ENCODE results near the gene PCBD1.

PCBD1 gene

GRCh38 chr10:70858759-70859158 is 29.6 kb downstream of the PCBD1 start:
- H3K27ac ChIP-seq: no peak overlapping the region
- TF ChIP-seq ZFX (IDR thresholded peaks at IDR 0.05; ENCODE audit: borderline replicate concordance): no peak
- TF ChIP-seq CTCF (IDR thresholded peaks at IDR 0.05): no peak

GRCh38 chr10:70856454-70856853 is 31.9 kb downstream of the PCBD1 start:
- H3K27ac ChIP-seq: no peak overlapping the region
- TF ChIP-seq CTCF (IDR thresholded peaks at IDR 0.05) (no peak), ZFX (IDR thresholded peaks at IDR 0.05; ENCODE audit: borderline replicate concordance) (no peak)

- TF ChIP-seq CTCF (IDR thresholded peaks at IDR 0.05) (no peak), ZFX (IDR thresholded peaks at IDR 0.05; ENCODE audit: borderline replicate concordance) (no peak)
- peak overlapping the region; percentile 34 for H3K27ac ChIP-seq
Measured at GRCh38 chr10:70853457-70853856, 34.9 kb downstream of the PCBD1 start.

- TF ChIP-seq ZFX (IDR thresholded peaks at IDR 0.05; ENCODE audit: borderline replicate concordance) (no peak), CTCF (IDR thresholded peaks at IDR 0.05) (no peak)
- H3K27ac ChIP-seq: peak overlapping the region; percentile 34
Measured at GRCh38 chr10:70853038-70853437, 35.3 kb downstream of the PCBD1 start.

GRCh38 chr10:70851597-70852475 is 36.5 kb downstream of the PCBD1 start:
- TF ChIP-seq ZFX (IDR thresholded peaks at IDR 0.05; ENCODE audit: borderline replicate concordance) (no peak), CTCF (IDR thresholded peaks at IDR 0.05) (no peak)
- H3K27ac ChIP-seq: no peak overlapping the region; the same call in 1 of the 2 replicates

GRCh38 chr10:70850097-70850496 is 38.3 kb downstream of the PCBD1 start:
- TF ChIP-seq ZFX (IDR thresholded peaks at IDR 0.05; ENCODE audit: borderline replicate concordance): no peak
- TF ChIP-seq CTCF (IDR thresholded peaks at IDR 0.05): no peak
- H3K27ac ChIP-seq: no peak overlapping the region

- H3K27ac ChIP-seq: no peak overlapping the region
- TF ChIP-seq ZFX (IDR thresholded peaks at IDR 0.05; ENCODE audit: borderline replicate concordance) (no peak), CTCF (IDR thresholded peaks at IDR 0.05) (no peak)
Measured at GRCh38 chr10:70849582-70850016, 38.8 kb downstream of the PCBD1 start.

Measured in 22Rv1 (cell line).